HG03469 (cell line): ENCODE data around the gene GRPR.
A peak's percentile ranks its signal among the peaks of the same experiment; 100 is the strongest.

Source experiments
- ATAC-seq: cut with Tn5 transposase; IDR thresholded peaks from one replicate; pipeline ENCODE4 v1.9.1; 2021; ENCODE audit warnings: mild to moderate bottlenecking, moderate library complexity, moderate number of reproducible peaks; ENCODE audit not compliant: unreplicated experiment

The GRPR gene

GRCh38 chrX:16123222-16123786 lies at the start of gene GRPR:
Gene GRPR, plus strand, starts transcription at chrX:16123565. Its CDS starts 389 bp downstream, at chrX:16123954.
- peak; percentile 45 for ATAC-seq

DNA sequence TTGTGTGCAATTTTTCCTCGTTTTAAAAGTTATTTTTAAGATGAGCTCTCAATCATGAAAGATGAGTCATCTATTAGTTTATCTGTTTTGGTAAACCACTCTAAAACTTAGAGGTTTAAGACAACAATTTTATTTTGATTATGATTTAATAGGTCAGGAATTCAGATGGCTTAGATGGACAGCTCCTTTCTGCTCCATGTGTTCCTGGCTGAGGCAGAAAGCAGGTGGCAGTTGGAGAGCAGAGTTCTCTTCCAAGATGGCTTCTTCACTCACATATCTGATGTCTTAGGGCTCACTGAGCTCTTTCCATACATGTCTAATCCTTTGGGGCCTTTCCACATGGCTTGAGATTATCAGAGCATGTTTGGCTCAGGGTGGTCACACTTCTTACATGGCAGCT lies 48.3 kb upstream of the GRPR start:
- no peak for ATAC-seq

GRCh38 chrX:16076834-16077233 lies 46.5 kb upstream of the GRPR start:
- ATAC-seq = no peak

GRCh38 chrX:16077811-16078210 lies 45.6 kb upstream of the GRPR start:
- no peak for ATAC-seq

DNA sequence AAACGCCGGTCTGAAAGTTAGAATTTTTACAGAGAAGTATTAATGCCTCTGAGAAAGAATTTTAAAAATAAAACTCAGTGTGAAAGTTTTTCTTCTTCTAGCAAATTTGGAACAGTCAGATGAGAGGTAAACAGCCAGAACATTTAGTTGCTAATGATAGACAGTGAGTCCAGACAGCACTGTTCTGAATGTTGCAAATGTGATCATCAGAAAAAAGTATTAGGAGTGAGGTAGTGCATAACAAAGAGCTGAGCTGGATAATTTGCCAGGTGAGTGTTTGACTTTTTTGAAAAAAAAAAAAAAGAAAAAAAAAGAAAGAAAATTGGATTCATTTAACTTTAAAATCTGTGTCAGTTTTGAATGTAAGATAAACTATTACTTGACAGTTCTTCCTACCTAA lies 42.0 kb upstream of the GRPR start:
- no peak for ATAC-seq

GRCh38 chrX:16082470-16083085 lies 40.8 kb upstream of the GRPR start:
- no peak for ATAC-seq

- no peak for ATAC-seq
Measured at GRCh38 chrX:16087076-16087475, 36.3 kb upstream of the GRPR start.

GRCh38 chrX:16089086-16089485 lies 34.3 kb upstream of the GRPR start:
- ATAC-seq = no peak

GRCh38 chrX:16096141-16096540 lies 27.2 kb upstream of the GRPR start:
- no peak for ATAC-seq

DNA sequence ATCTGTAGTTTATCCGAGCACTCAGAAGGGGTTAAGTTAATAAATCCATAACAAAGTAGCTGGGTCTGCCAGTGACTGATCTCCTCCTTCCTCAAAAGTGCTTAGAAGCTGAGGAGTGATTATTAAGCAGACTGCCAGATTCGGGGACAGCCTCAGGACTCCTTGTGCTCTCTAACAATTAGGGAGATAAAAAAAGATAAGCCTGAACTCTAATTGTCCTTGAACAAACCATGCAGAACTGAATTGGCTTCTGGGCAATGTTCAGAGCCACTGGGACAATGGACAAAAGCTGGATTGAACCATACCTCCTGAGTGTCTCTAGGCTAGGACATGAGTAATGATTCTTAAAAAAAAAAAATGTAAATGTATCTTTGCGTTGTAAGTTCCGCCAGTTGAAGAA lies 22.7 kb upstream of the GRPR start:
- no peak for ATAC-seq

DNA sequence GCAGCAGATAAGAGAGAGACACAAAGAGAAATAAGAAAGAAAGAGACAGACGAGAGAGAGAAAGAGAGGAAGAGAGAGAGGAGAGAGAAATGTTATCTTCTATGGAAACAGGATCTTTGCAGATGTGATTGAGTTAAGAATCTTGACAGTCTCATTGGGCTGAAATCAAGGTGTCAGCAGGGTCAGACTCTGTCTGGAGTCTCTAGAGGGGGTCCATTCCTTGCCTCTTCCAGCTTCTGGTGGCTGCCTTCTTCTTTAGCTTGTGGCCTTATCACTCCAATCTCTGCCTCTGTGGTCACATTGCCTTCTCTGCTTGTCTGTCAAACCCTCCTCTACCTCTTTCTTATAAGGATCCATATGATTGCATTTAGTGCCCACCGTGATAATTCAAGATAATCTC lies 21.8 kb upstream of the GRPR start:
- ATAC-seq = no peak

- ATAC-seq = no peak
Measured at GRCh38 chrX:16103625-16104024, 19.7 kb upstream of the GRPR start.

DNA sequence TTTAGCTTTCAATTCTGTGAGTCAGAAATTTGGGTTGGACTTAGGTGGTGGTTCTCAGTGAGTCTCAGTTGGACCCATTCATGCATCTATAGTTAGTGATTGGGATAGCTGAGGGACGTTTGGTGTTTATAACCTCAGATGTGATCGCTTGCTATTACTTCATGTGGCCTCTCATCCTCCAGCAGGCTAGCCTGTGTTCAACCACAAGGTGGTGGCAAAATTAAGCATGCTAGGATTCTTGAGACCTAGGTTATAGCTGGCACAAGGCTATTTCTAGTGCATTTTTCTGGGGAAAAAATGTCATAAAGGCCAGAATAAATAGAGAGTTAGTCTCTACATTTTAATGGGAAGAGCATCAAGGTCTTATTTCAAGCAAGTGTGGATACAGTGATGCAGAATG lies 10.9 kb upstream of the GRPR start:
- ATAC-seq = no peak

DNA sequence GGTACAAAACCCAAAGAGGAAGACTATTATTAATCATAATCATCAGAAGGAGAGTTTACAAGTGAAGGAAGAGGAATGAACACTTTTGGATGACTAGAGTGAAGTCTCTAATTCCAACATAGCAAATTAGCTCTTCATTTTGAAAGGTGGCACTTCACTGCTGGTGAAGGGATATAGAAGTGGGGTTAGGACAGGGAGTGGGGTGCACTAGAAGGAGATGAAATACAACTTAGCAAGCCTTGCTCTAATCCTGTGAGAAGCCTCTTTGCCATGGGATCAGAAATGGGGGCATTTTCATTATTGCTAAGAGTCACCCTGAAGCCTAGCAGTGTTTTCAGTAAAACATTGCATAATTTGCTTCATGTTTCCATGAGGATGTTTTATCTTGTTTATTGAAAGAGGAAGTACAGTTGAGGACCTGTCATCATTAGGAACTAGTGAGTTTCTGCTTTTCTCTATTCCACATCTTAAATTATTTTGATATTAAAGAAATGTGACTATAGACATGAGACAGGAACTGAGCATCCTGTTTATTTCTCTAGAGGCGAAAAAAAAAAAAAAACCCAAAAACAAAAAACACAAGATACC lies 9.3 kb upstream of the GRPR start:
- no peak for ATAC-seq

DNA sequence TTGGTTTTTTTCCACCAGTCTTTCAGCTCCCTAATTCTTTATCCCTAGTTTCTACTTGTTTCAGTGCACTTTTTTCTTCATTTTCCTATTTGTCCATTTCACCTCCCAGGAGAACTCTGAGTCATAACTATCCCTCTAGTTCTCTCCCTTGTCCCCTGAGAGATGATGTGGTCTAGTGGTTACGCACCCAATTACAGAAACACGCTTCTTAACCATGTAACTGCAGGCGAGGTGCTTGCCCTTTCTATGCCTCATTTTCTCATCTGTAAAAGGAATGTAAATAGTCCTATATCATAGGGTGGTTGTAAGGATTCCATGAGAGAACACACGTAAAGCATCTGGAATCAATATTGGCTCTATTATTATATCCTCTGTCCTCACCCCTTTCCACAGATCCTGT lies 8.8 kb upstream of the GRPR start:
- no peak for ATAC-seq

DNA sequence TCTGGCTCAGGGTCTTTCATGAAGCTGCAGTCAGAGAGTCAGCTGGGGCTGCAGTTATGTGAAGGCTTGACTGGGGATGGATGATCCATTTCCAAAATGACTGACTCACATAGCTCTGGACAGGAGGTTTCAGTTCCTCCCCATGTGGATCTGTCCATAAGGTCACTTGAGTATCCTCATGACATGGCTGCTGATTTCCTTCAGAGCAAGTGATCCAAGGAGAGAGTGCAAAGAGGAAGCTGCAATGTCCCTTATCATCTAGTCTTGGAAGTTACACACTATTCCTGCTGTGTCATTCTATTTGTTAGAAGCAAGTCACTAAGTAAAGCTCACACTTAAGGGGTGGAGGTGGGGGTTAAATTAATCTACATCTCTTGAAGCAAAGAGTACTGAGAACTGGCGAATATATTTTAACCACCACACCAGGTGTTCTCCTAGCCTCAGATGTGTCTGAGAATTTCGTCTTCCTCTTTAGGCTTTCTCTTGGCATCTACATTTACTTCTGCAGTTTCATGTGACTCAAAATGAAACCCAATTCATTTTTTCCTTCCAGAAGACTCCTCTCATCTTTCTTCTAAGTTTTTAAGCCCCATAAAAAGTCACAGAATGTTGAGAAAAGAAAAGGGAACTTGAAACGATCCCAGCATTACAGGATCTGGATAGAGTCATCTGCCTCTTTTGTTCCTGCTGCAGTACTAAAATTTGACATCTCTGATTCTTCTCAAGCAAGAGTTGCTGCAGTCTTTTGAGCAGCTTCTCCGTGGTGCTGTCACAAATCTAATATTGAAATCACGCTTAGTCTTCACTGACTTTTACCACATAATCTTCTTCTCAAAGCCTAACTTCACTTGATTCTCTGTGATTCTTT lies 3.8 kb upstream of the GRPR start:
- ATAC-seq = peak; percentile 72

- ATAC-seq = no peak
Measured at GRCh38 chrX:16120431-16120830, 2.9 kb upstream of the GRPR start.

DNA sequence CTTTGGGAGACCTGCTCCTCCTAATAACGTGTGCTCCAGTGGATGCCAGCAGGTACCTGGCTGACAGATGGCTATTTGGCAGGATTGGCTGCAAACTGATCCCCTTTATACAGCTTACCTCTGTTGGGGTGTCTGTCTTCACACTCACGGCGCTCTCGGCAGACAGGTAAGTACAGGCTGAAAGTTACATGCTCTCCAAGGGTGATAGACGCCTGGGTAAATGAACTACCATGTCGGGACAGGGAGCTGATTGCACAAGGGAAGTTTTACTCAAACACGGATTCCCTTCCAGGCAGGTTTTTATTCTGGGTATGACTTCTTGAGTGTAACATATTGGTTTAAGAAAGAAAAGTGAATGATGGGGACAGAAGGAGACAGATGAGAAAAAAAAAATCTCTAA lies 836 bp downstream of the GRPR start:
- no peak for ATAC-seq

DNA sequence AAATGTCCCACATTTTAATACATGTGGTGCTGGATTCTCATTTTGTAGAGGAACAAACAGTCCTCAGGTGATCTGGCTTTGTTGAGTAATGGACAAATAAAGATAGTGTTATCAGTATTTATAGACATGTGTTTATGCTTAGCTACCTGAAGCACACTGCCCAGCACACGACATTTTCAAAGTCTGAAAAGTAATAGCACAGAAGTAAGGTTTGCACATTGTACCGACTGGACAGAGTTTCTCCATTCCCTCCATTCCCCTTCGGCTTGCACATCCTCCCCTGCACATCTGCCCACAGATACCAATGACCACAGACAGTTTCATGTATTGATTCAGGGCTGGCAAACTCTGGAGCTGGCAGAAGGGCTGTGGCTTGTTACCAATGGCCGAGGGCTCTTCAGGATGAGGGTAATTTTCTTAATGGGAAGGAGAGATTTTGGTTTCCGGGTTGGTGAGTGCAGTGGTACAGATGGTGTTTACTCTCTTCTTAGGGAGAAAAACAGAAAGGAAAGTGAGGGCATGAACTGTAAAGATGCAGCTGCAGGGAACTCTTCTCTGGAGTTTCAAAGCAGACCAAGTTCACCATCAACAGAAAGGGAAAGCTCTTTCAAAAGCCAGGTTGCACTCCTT lies 2.3 kb downstream of the GRPR start:
- ATAC-seq = no peak

DNA sequence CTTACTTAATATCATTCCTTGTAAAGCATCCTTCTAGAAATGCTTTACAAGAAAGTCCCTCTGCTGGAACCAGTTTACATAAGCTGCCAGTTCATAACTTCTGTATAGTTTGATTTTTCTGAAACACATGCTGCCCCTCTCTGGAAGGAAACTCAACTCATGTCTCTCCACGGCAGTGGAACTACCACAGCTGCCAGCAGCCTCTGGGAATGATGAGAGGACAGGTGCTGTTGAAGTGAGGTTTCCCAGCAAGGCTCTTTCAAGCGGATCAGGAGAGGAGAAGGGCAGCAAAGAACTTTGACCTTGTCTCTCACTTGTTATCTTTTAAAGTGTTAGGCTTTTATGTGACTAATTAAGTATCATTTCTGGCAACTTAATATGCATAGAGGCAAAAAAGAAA lies 7.3 kb downstream of the GRPR start:
- no peak for ATAC-seq

- no peak for ATAC-seq
Measured at GRCh38 chrX:16134936-16135335, 11.6 kb downstream of the GRPR start.
